GDM1 (cell line): ENCODE measurements around the gene FSHB.
"Not testable (repeated sequence)": the region's sequence is repeated elsewhere in the genome, so short reads cannot be mapped to it uniquely, and the experiment has no call there.

Source experiments
- DNase-seq: peaks from one replicate; lab custom pipeline; 2025; lab: John Stamatoyannopoulos, UW

The FSHB gene

GRCh38 chr11:30268638-30269037 is 37.8 kb downstream of the FSHB start:
- DNase-seq: not testable (repeated sequence)

- no peak for DNase-seq
These were observed 39.9 kb downstream of the FSHB start for GRCh38 chr11:30270671-30271070.

GRCh38 chr11:30277176-30277575 is 46.4 kb downstream of the FSHB start:
- DNase-seq: no peak

GRCh38 chr11:30279796-30280195 is 49.0 kb downstream of the FSHB start:
- no peak for DNase-seq

- DNase-seq: no peak
These were observed 50.9 kb downstream of the FSHB start for GRCh38 chr11:30281476-30282288.

- DNase-seq: no peak
These were observed 51.4 kb downstream of the FSHB start for GRCh38 chr11:30282289-30282631.
